Testis (tissue), 2 donors: Measurements from ENCODE around the gene GABRR1.

ENCODE experiments used
- CTCF ChIP-seq, 3 experiments: fragments of 450-650 bp in 2 of 3; fragments of 200-600 bp in 1 of 3; sonication (generic) in 1 of 3; IDR thresholded peaks; one replicate each; pipeline ENCODE4 v1.5.1; 2016 to 2019; ENCODE audit warnings: antibody characterized with exemption in 3 of 3, mild to moderate bottlenecking in 2 of 3, moderate library complexity in 1 of 3
- POLR2A ChIP-seq: fragments of 450-650 bp; IDR thresholded peaks from one replicate; pipeline ENCODE4 v1.6.1; 2017; ENCODE audit warnings: antibody characterized with exemption, mild to moderate bottlenecking, moderate library complexity

- TF ChIP-seq CTCF (IDR thresholded peaks at IDR 0.05), result peak in 2 of 3 experiments; percentile 44 to 53
- no peak for TF ChIP-seq POLR2A
These were observed 25.6 kb upstream of the GABRR1 start for GRCh38 chr6:89242574-89243330.
